ENCODE results near the gene ZNF710. TPM values are rescaled to one million over a fixed set of nuclear protein-coding genes. Genes with fewer than 3 reads are reported as not detected.

The ZNF710 gene
- total RNA-seq, 2 experiments from 2014 or later: 15.4 to 16.7 TPM

GRCh38 chr15:90015294-90015693, 14.2 kb downstream of the ZNF710 start:
- DNase-seq (no peak), ATAC-seq (ENCODE audit: low read depth) (no peak)
- Mint-ChIP-seq H3K27me3 (no peaks in the 10 kb centered on the region), H3K9me3 (peaks cover 4% of the 10 kb centered on the region), H3K27ac (no peak overlapping the region), H3K4me3 (no peak overlapping the region), H3K36me3 (peaks cover 34% of the 10 kb centered on the region), H3K4me1 (peaks cover 29% of the 10 kb centered on the region)
- POLR2A ChIA-PET: interaction anchor here (0.6 to 0.7 kb wide), 2 partner anchors 16 to 292 kb away, joined by 3 read pairs; no protein-coding TSS in a partner anchor

GRCh38 chr15:90015749-90016148, 14.6 kb downstream of the ZNF710 start:
- H3K27ac Mint-ChIP-seq: no peak overlapping the region
- no peaks in the 10 kb centered on the region for H3K27me3 Mint-ChIP-seq
- POLR2A ChIA-PET: interaction anchor here (1.1 kb wide), 1 partner anchor 10 kb away, joined by 4 read pairs; no protein-coding TSS in a partner anchor

GRCh38 chr15:90016721-90017120, 15.6 kb downstream of the ZNF710 start:
- Mint-ChIP-seq H3K4me1 (peaks cover 29% of the 10 kb centered on the region), H3K27ac (no peak overlapping the region), H3K9me3 (peaks cover 3% of the 10 kb centered on the region), H3K36me3 (peaks cover 27% of the 10 kb centered on the region), H3K4me3 (no peak overlapping the region), H3K27me3 (no peaks in the 10 kb centered on the region)
- POLR2A ChIA-PET: interaction anchor here (1.1 to 1.4 kb wide), 2 partner anchors 10 to 15 kb away, joined by 4 to 6 read pairs; no protein-coding TSS in a partner anchor
- peak; percentile 17 for DNase-seq
- no peak for ATAC-seq (ENCODE audit: low read depth)

More at GRCh38 chr15:90015749-90016148, 14.6 kb downstream of the ZNF710 start:
- no peak overlapping the region for H3K4me3 Mint-ChIP-seq
- H3K9me3 Mint-ChIP-seq: peaks cover 4% of the 10 kb centered on the region
- DNase-seq (no peak), ATAC-seq (ENCODE audit: low read depth) (no peak)
- H3K36me3 Mint-ChIP-seq: peaks cover 31% of the 10 kb centered on the region
- H3K4me1 Mint-ChIP-seq: peaks cover 29% of the 10 kb centered on the region

GRCh38 chr15:90018216-90018831, 17.2 kb downstream of the ZNF710 start:
- Mint-ChIP-seq H3K4me3 (no peak overlapping the region), H3K27me3 (no peaks in the 10 kb centered on the region), H3K9me3 (peaks cover 2% of the 10 kb centered on the region), H3K27ac (no peak overlapping the region), H3K36me3 (peaks cover 16% of the 10 kb centered on the region), H3K4me1 (peaks cover 24% of the 10 kb centered on the region)
- peak; percentile 18 for DNase-seq
- POLR2A ChIA-PET: interaction anchor here (1.1 kb wide), 1 partner anchor 11 kb away, joined by 3 read pairs; no protein-coding TSS in a partner anchor
- no peak for ATAC-seq (ENCODE audit: low read depth)

- Mint-ChIP-seq H3K4me3 (no peak overlapping the region), H3K9me3 (no peaks in the 10 kb centered on the region), H3K4me1 (peaks cover 22% of the 10 kb centered on the region), H3K36me3 (peaks cover 11% of the 10 kb centered on the region), H3K27ac (no peak overlapping the region), H3K27me3 (no peaks in the 10 kb centered on the region)
- DNase-seq (peak; percentile 10), ATAC-seq (ENCODE audit: low read depth) (no peak)
- POLR2A ChIA-PET: no interaction called here
Measured at GRCh38 chr15:90019611-90020010, 18.5 kb downstream of the ZNF710 start.

GRCh38 chr15:90020021-90020735, 19.1 kb downstream of the ZNF710 start:
- ATAC-seq (ENCODE audit: low read depth) (no peak), DNase-seq (peak; percentile 25)
- Mint-ChIP-seq H3K36me3 (peaks cover 9% of the 10 kb centered on the region), H3K27ac (no peak overlapping the region), H3K27me3 (no peaks in the 10 kb centered on the region), H3K4me1 (peaks cover 24% of the 10 kb centered on the region), H3K4me3 (no peak overlapping the region), H3K9me3 (no peaks in the 10 kb centered on the region)
- POLR2A ChIA-PET: interaction anchor here (0.9 kb wide), 1 partner anchor 11 kb away, joined by 3 read pairs; no protein-coding TSS in a partner anchor

GRCh38 chr15:90020936-90021507, 19.9 kb downstream of the ZNF710 start:
- no peaks in the 10 kb centered on the region for H3K27me3 Mint-ChIP-seq
- no peak overlapping the region for H3K27ac Mint-ChIP-seq
- ATAC-seq (ENCODE audit: low read depth) (no peak), DNase-seq (peak; percentile 19)
- POLR2A ChIA-PET: interaction anchor here (0.6 to 0.9 kb wide), 2 partner anchors 10 to 46 kb away, joined by 3 read pairs; no protein-coding TSS in a partner anchor
- no peaks in the 10 kb centered on the region for H3K9me3 Mint-ChIP-seq
- peaks cover 24% of the 10 kb centered on the region for H3K4me1 Mint-ChIP-seq
- H3K36me3 Mint-ChIP-seq: peaks cover 9% of the 10 kb centered on the region
- H3K4me3 Mint-ChIP-seq: no peak overlapping the region

GRCh38 chr15:90022345-90022744, 21.2 kb downstream of the ZNF710 start:
- no peaks in the 10 kb centered on the region for H3K9me3 Mint-ChIP-seq
- POLR2A ChIA-PET: no interaction called here
- DNase-seq: no peak
- peaks cover 6% of the 10 kb centered on the region for H3K36me3 Mint-ChIP-seq
- no peak overlapping the region for H3K4me3 Mint-ChIP-seq
- H3K27ac Mint-ChIP-seq: no peak overlapping the region
- ATAC-seq (ENCODE audit: low read depth): no peak
- H3K4me1 Mint-ChIP-seq: peaks cover 18% of the 10 kb centered on the region
- no peaks in the 10 kb centered on the region for H3K27me3 Mint-ChIP-seq

- no peak overlapping the region for H3K4me3 Mint-ChIP-seq
Measured at GRCh38 chr15:90022905-90023700, 22.0 kb downstream of the ZNF710 start.

GRCh38 chr15:90024406-90024805, 23.3 kb downstream of the ZNF710 start:
- no peaks in the 10 kb centered on the region for H3K27me3 Mint-ChIP-seq
- H3K27ac Mint-ChIP-seq: peak overlapping the region; percentile 9
- ATAC-seq (ENCODE audit: low read depth): no peak
- POLR2A ChIA-PET: no interaction called here
- peaks cover 14% of the 10 kb centered on the region for H3K36me3 Mint-ChIP-seq
- no peaks in the 10 kb centered on the region for H3K9me3 Mint-ChIP-seq
- DNase-seq: no peak
- H3K4me3 Mint-ChIP-seq: no peak overlapping the region
- H3K4me1 Mint-ChIP-seq: peaks cover 18% of the 10 kb centered on the region

More at GRCh38 chr15:90022905-90023700, 22.0 kb downstream of the ZNF710 start:
- ATAC-seq (ENCODE audit: low read depth): no peak
- H3K27ac Mint-ChIP-seq: no peak overlapping the region
- no peak for DNase-seq
- peaks cover 15% of the 10 kb centered on the region for H3K4me1 Mint-ChIP-seq
- H3K9me3 Mint-ChIP-seq: no peaks in the 10 kb centered on the region
- H3K36me3 Mint-ChIP-seq: peaks cover 4% of the 10 kb centered on the region
- H3K27me3 Mint-ChIP-seq: no peaks in the 10 kb centered on the region
- POLR2A ChIA-PET: interaction anchor here (0.9 kb wide), 1 partner anchor 10 kb away, joined by 3 read pairs; no protein-coding TSS in a partner anchor

- no peak overlapping the region for H3K27ac Mint-ChIP-seq
- DNase-seq (no peak), ATAC-seq (ENCODE audit: low read depth) (no peak)
- peaks cover 14% of the 10 kb centered on the region for H3K36me3 Mint-ChIP-seq
- POLR2A ChIA-PET: no interaction called here
- H3K9me3 Mint-ChIP-seq: no peaks in the 10 kb centered on the region
- peaks cover 20% of the 10 kb centered on the region for H3K4me1 Mint-ChIP-seq
- H3K4me3 Mint-ChIP-seq: no peak overlapping the region
- no peaks in the 10 kb centered on the region for H3K27me3 Mint-ChIP-seq
Measured at GRCh38 chr15:90025489-90026033, 24.4 kb downstream of the ZNF710 start.

GRCh38 chr15:90028376-90028944, 27.3 kb downstream of the ZNF710 start:
- H3K27me3 Mint-ChIP-seq: no peaks in the 10 kb centered on the region
- no peak for DNase-seq
- H3K27ac Mint-ChIP-seq: peak overlapping the region; percentile 44
- H3K4me1 Mint-ChIP-seq: peaks cover 37% of the 10 kb centered on the region
- POLR2A ChIA-PET: no interaction called here
- peaks cover 10% of the 10 kb centered on the region for H3K36me3 Mint-ChIP-seq
- no peak for ATAC-seq (ENCODE audit: low read depth)
- H3K4me3 Mint-ChIP-seq: no peak overlapping the region
- H3K9me3 Mint-ChIP-seq: no peaks in the 10 kb centered on the region
